ENCODE measurements around the gene DBF4B.

- TF ChIP-seq EP300 (IDR thresholded peaks at IDR 0.05; ENCODE audit: low read depth) (no peak), CTCF (IDR thresholded peaks at IDR 0.05) (no peak), POLR2A (IDR thresholded peaks at IDR 0.05) (no peak)
Observed at GRCh38 chr17:44785921-44786320, 77.5 kb downstream of the DBF4B start.
